ENCODE data around the gene SGCE. TPM values are rescaled to one million over a fixed set of nuclear protein-coding genes. Genes with fewer than 3 reads are reported as not detected.

The SGCE gene
- total and polyA plus RNA-seq, 10 donors: 9.6 to 93.7 (median 45.0) TPM

- TF ChIP-seq CTCF (IDR thresholded peaks at IDR 0.05 in 8 of 11, conservative IDR thresholded peaks at IDR 0.05 in 3 of 11): no peak
- no peak for TF ChIP-seq POLR2A (IDR thresholded peaks at IDR 0.05)
- WGBS, 5 donors: 44 to 71% (median 54%) methylated on average over 36 of the region's 36 CpGs
- H3K27ac ChIP-seq: peak overlapping the region in 6 of 8 donors; percentile 27 to 84 (median 78)
- H3K9me3 ChIP-seq: peaks cover 0 to 20% (median 3%) of the 10 kb centered on the region in 8 donors
- H3K4me3 ChIP-seq: peak overlapping the region; percentile 24 to 76 (median 54)
- H3K4me1 ChIP-seq: peaks cover 0 to 60% (median 32%) of the 10 kb centered on the region in 6 donors
- intact Hi-C loops (cut with DNase I; ENCODE audit: low total_unique reads): no loop called here
- no peaks in the 10 kb centered on the region for H3K36me3 ChIP-seq
- DNase-seq: peak; percentile 75
- peaks cover 0 to 53% (median 25%) of the 10 kb centered on the region in 7 donors for H3K27me3 ChIP-seq (replicated peaks in 1 of 7)
These were observed 1.2 kb upstream of the SGCE start for GRCh38 chr7:94656925-94657731.

GRCh38 chr7:94656658-94656924 lies 658 bp upstream of the SGCE start:
- TF ChIP-seq POLR2A (IDR thresholded peaks at IDR 0.05) (no peak), POLR2AphosphoS5 (IDR thresholded peaks at IDR 0.05) (no peak), CTCF (IDR thresholded peaks at IDR 0.05 in 8 of 11, conservative IDR thresholded peaks at IDR 0.05 in 3 of 11) (no peak)
- intact Hi-C loops (cut with DNase I; ENCODE audit: low total_unique reads): no loop called here

GRCh38 chr7:94655126-94655847 lies 646 bp downstream of the SGCE start:
- Histone ChIP-seq H3K27me3 (replicated peaks in 1 of 7) (peaks cover 0 to 65% (median 28%) of the 10 kb centered on the region in 7 donors), H3K4me3 (peak overlapping the region; percentile 38 to 76 (median 54)), H3K9me3 (peaks cover 0 to 20% (median 3%) of the 10 kb centered on the region in 8 donors), H3K27ac (peak overlapping the region; percentile 49 to 84 (median 78)), H3K36me3 (no peaks in the 10 kb centered on the region), H3K4me1 (peaks cover 0 to 59% (median 32%) of the 10 kb centered on the region in 6 donors)
- WGBS, 5 donors: 1 to 4% (median 2%) methylated on average over 38 of the region's 38 CpGs
- no peak for TF ChIP-seq POLR2A (IDR thresholded peaks at IDR 0.05)
- intact Hi-C loops (cut with DNase I; ENCODE audit: low total_unique reads): no loop called here
- DNase-seq: no peak

More at GRCh38 chr7:94656658-94656924, 658 bp upstream of the SGCE start:
- WGBS, 5 donors: 48 to 74% (median 52%) methylated on average over 10 of the region's 10 CpGs
- Histone ChIP-seq H3K4me3 (peak overlapping the region; percentile 24 to 76 (median 54)), H3K27ac (peak overlapping the region in 4 of 8 donors; percentile 76 to 84 (median 82)), H3K4me1 (peaks cover 0 to 60% (median 32%) of the 10 kb centered on the region in 6 donors), H3K27me3 (replicated peaks in 1 of 7) (peaks cover 0 to 58% (median 28%) of the 10 kb centered on the region in 7 donors), H3K9me3 (peaks cover 0 to 20% (median 3%) of the 10 kb centered on the region in 8 donors), H3K36me3 (no peaks in the 10 kb centered on the region)
- DNase-seq: no peak

GRCh38 chr7:94654783-94655125 lies 1.2 kb downstream of the SGCE start:
- H3K27me3 ChIP-seq (replicated peaks in 1 of 7): peaks cover 0 to 65% (median 28%) of the 10 kb centered on the region in 7 donors
- WGBS, 5 donors: 5 to 8% (median 6%) methylated on average over 11 of the region's 11 CpGs

More at GRCh38 chr7:94654783-94655125, 1.2 kb downstream of the SGCE start:
- H3K9me3 ChIP-seq: peaks cover 0 to 20% (median 3%) of the 10 kb centered on the region in 8 donors
- H3K4me3 ChIP-seq: peak overlapping the region; percentile 38 to 76 (median 54)
- H3K36me3 ChIP-seq: no peaks in the 10 kb centered on the region
- no peak for TF ChIP-seq POLR2AphosphoS5 (IDR thresholded peaks at IDR 0.05)
- no peak for DNase-seq
- peaks cover 0 to 53% (median 32%) of the 10 kb centered on the region in 6 donors for H3K4me1 ChIP-seq
- peak overlapping the region in 7 of 8 donors; percentile 59 to 84 (median 81) for H3K27ac ChIP-seq
- intact Hi-C loops (cut with DNase I; ENCODE audit: low total_unique reads): no loop called here
